Vagina (tissue), 2 donors: ENCODE measurements around the gene TEFM. TPM values are rescaled to one million over a fixed set of nuclear protein-coding genes. Genes with fewer than 3 reads are reported as not detected.
"Not testable (repeated sequence)": the region's sequence is repeated elsewhere in the genome, so short reads cannot be mapped to it uniquely, and the experiment has no call there.

Experiments
- DNase-seq, 2 donors: peaks; one replicate each; pipeline ENCODE4 v3.0.0-alpha.2; 2017; ENCODE audit errors: extremely low spot score in 2 of 2
- H3K27ac ChIP-seq: fragments of 200-600 bp; sonication (generic); one replicate; pipeline ENCODE4 v1.5.1; 2019
- H3K27me3 ChIP-seq: fragments of 200-600 bp; sonication (generic); one replicate; pipeline ENCODE4 v1.5.1; 2019
- H3K36me3 ChIP-seq, 2 donors: fragments of 200-600 bp; sonication (generic); one replicate each; pipeline ENCODE4 v1.5.1; 2017 to 2019
- H3K4me1 ChIP-seq: fragments of 200-600 bp; sonication (generic); one replicate; pipeline ENCODE4 v1.5.1; 2019
- H3K4me3 ChIP-seq, 2 donors: fragments of 200-600 bp; sonication (generic); 1 replicate in 1 of 2; 2 replicates in 1 of 2; pipeline ENCODE4 v1.5.1; 2016 to 2019
- H3K9me3 ChIP-seq: fragments of 200-600 bp; sonication (generic); one replicate; pipeline ENCODE4 v1.5.1; 2019
- POLR2A ChIP-seq, 2 donors: fragments of 450-650 bp; IDR thresholded peaks; one replicate each; pipeline ENCODE4 v1.6.1; 2017; ENCODE audit warnings: antibody characterized with exemption in 2 of 2, mild to moderate bottlenecking in 2 of 2, moderate library complexity in 2 of 2
- POLR2AphosphoS5 ChIP-seq, 2 donors: sonication (generic); formaldehyde crosslinking; IDR thresholded peaks; one replicate each; pipeline ENCODE4 v1.9.0; 2017; ENCODE audit warnings: antibody characterized with exemption in 2 of 2, mild to moderate bottlenecking in 2 of 2, low read depth in 1 of 2; ENCODE audit not compliant: insufficient read depth in 1 of 2
- intact Hi-C: fragments of 100-400 bp; cut with DNase I; formaldehyde crosslinking; loops from one replicate; pipeline ENCODE4 v1.15.1; 2023
- total RNA-seq: library from RNA; depleted of rRNA; stranded (reverse); fragments of >200 nt; gene quantifications from one replicate; pipeline ENCODE4 v1.2.3, GENCODE V29; 2016
- TF ChIP-seq, protein P1 (sequence below), 3 experiments: fragments of 450-650 bp in 2 of 3; fragments of 200-600 bp in 1 of 3; sonication (generic) in 1 of 3; IDR thresholded peaks; one replicate each; pipeline ENCODE4 v1.5.1; 2017 to 2019; ENCODE audit warnings: antibody characterized with exemption in 3 of 3, mild to moderate bottlenecking in 2 of 3, moderate library complexity in 2 of 3

Gene TEFM
- total RNA-seq, 1 donor from 2014 or later: 5.6 TPM

- H3K27ac ChIP-seq: no peak overlapping the region
- no peaks in the 10 kb centered on the region for H3K36me3 ChIP-seq
- H3K4me1 ChIP-seq: peaks cover 10% of the 10 kb centered on the region
- intact Hi-C loops: no loop called here
- TF ChIP-seq POLR2A (IDR thresholded peaks at IDR 0.05) (no peak), POLR2AphosphoS5 (IDR thresholded peaks at IDR 0.05; ENCODE audit: insufficient read depth in 1 of 2, low read depth in 1 of 2) (no peak)
- TF ChIP-seq, protein P1, sequence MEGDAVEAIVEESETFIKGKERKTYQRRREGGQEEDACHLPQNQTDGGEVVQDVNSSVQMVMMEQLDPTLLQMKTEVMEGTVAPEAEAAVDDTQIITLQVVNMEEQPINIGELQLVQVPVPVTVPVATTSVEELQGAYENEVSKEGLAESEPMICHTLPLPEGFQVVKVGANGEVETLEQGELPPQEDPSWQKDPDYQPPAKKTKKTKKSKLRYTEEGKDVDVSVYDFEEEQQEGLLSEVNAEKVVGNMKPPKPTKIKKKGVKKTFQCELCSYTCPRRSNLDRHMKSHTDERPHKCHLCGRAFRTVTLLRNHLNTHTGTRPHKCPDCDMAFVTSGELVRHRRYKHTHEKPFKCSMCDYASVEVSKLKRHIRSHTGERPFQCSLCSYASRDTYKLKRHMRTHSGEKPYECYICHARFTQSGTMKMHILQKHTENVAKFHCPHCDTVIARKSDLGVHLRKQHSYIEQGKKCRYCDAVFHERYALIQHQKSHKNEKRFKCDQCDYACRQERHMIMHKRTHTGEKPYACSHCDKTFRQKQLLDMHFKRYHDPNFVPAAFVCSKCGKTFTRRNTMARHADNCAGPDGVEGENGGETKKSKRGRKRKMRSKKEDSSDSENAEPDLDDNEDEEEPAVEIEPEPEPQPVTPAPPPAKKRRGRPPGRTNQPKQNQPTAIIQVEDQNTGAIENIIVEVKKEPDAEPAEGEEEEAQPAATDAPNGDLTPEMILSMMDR (IDR thresholded peaks at IDR 0.05): no peak
- H3K27me3 ChIP-seq: no peaks in the 10 kb centered on the region
- no peak for DNase-seq
- H3K4me3 ChIP-seq: no peak overlapping the region
- H3K9me3 ChIP-seq: no peaks in the 10 kb centered on the region
Observed at GRCh38 chr17:30950189-30950588, 44.2 kb upstream of the TEFM start.

GRCh38 chr17:30947796-30948195, 41.8 kb upstream of the TEFM start:
- DNase-seq: no peak
- intact Hi-C loops: no loop called here
- H3K4me1 ChIP-seq: peaks cover 10% of the 10 kb centered on the region
- H3K27me3 ChIP-seq: no peaks in the 10 kb centered on the region
- H3K27ac ChIP-seq: no peak overlapping the region
- no peak for TF ChIP-seq POLR2A (IDR thresholded peaks at IDR 0.05)
- TF ChIP-seq, protein P1 (IDR thresholded peaks at IDR 0.05): no peak
- no peak for TF ChIP-seq POLR2AphosphoS5 (IDR thresholded peaks at IDR 0.05; ENCODE audit: insufficient read depth in 1 of 2, low read depth in 1 of 2)
- H3K4me3 ChIP-seq: no peak overlapping the region
- H3K36me3 ChIP-seq: no peaks in the 10 kb centered on the region
- H3K9me3 ChIP-seq: no peaks in the 10 kb centered on the region

- H3K27ac ChIP-seq: no peak overlapping the region
- no peak overlapping the region for H3K4me3 ChIP-seq
- H3K4me1 ChIP-seq: no peaks in the 10 kb centered on the region
- H3K36me3 ChIP-seq: no peaks in the 10 kb centered on the region
- no peaks in the 10 kb centered on the region for H3K9me3 ChIP-seq
- DNase-seq: no peak
- TF ChIP-seq POLR2A (IDR thresholded peaks at IDR 0.05) (no peak), POLR2AphosphoS5 (IDR thresholded peaks at IDR 0.05; ENCODE audit: insufficient read depth in 1 of 2, low read depth in 1 of 2) (no peak)
- TF ChIP-seq, protein P1 (IDR thresholded peaks at IDR 0.05): no peak
- intact Hi-C loops: no loop called here
- H3K27me3 ChIP-seq: no peaks in the 10 kb centered on the region
Observed at GRCh38 chr17:30942308-30943079, 36.5 kb upstream of the TEFM start.

- Histone ChIP-seq H3K27me3 (no peaks in the 10 kb centered on the region), H3K4me1 (no peaks in the 10 kb centered on the region), H3K36me3 (no peaks in the 10 kb centered on the region), H3K27ac (no peak overlapping the region), H3K9me3 (no peaks in the 10 kb centered on the region), H3K4me3 (no peak overlapping the region)
- intact Hi-C loops: no loop called here
- DNase-seq: no peak
- TF ChIP-seq POLR2AphosphoS5 (IDR thresholded peaks at IDR 0.05; ENCODE audit: insufficient read depth in 1 of 2, low read depth in 1 of 2) (no peak), POLR2A (IDR thresholded peaks at IDR 0.05) (no peak)
- TF ChIP-seq, protein P1 (IDR thresholded peaks at IDR 0.05): no peak
Observed at GRCh38 chr17:30939051-30939689, 33.1 kb upstream of the TEFM start.

DNA sequence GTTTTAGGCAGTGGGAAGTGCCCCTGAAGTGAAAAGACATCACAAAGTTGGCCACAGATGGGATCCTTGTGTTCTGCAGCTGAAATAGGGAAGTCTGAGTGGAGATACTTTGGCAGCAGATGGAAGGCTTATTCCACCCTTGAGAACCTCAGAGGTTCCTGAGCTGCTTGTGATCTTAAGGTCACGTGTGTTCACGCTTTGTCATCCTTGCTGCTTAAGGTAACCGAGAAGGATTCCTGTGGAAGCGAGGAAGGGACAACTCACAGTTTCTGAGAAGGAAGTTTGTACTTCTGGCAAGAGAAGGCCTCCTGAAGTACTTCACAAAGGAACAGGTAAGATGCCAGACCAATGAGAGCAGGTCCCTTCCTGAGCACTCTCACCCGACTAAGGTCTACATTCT, 27.9 kb upstream of the TEFM start:
- Histone ChIP-seq H3K4me3 (no peak overlapping the region), H3K4me1 (no peaks in the 10 kb centered on the region), H3K9me3 (no peaks in the 10 kb centered on the region), H3K27me3 (no peaks in the 10 kb centered on the region), H3K27ac (no peak overlapping the region), H3K36me3 (no peaks in the 10 kb centered on the region)
- no peak for DNase-seq
- intact Hi-C loops: no loop called here
- TF ChIP-seq POLR2A (IDR thresholded peaks at IDR 0.05) (no peak), POLR2AphosphoS5 (IDR thresholded peaks at IDR 0.05; ENCODE audit: insufficient read depth in 1 of 2, low read depth in 1 of 2) (no peak)
- TF ChIP-seq, protein P1 (IDR thresholded peaks at IDR 0.05): no peak

- H3K4me1 ChIP-seq, DNase-seq, H3K27me3 ChIP-seq, H3K36me3 ChIP-seq, H3K4me3 ChIP-seq, intact Hi-C loops, H3K9me3 ChIP-seq, H3K27ac ChIP-seq: not testable (repeated sequence)
Observed at GRCh38 chr17:30931582-30931981, 25.5 kb upstream of the TEFM start.
